A549 (cell line): ENCODE measurements around the gene MRPL19. TPM values are rescaled to one million over a fixed set of nuclear protein-coding genes. Genes with fewer than 3 reads are reported as not detected.

ENCODE experiments used
- ATAC-seq, 2 experiments: fragments of 200-7000 bp in 1 of 2; fragments of >200 bp in 1 of 2; cut with Nextera tagmentation in 1 of 2; cut with Tn5 transposase in 1 of 2; 3 replicates each; pipeline versions ENCODE4 v1.8.0 to v1.9.1; 2018 to 2020; ENCODE audit warnings: mild to moderate bottlenecking in 1 of 2, moderate library complexity in 1 of 2
- CTCF ChIA-PET: fragments of 300-600 bp; sonication (Branson Sonifier 250); formaldehyde crosslinking; extraction: SDS; loops from one replicate; lab custom pipeline; 2021; ENCODE audit warnings: antibody characterized with exemption, inconsistent platforms; lab: Yijun Ruan, JAX
- POLR2A ChIA-PET: fragments of 350-600 bp; formaldehyde crosslinking; extraction: SDS; loops from one replicate; lab custom pipeline; 2021; ENCODE audit warnings: antibody characterized with exemption, inconsistent platforms; lab: Yijun Ruan, JAX
- DNase-seq, 2 experiments: peaks; one replicate each; pipeline versions ENCODE4 v3.0.0 to v3.0.0-alpha.2; 2011 to 2016; ENCODE audit warnings: low read depth in 1 of 2, low spot score in 1 of 2
- FAIRE-seq: peaks from 2 replicates; lab custom pipeline; 2011; peaks lifted over from hg19 to GRCh38; lab: Jason Lieb, UNC
- H3K27ac ChIP-seq, 2 experiments: fragments of >200 bp; sonication (Bioruptor Twin); formaldehyde crosslinking; 3 replicates each; pipeline ENCODE4 v1.5.1; 2016 to 2017
- H3K4me1 ChIP-seq: fragments of >200 bp; sonication (Bioruptor Twin); formaldehyde crosslinking; 3 replicates; pipeline ENCODE4 v1.6.1; 2016
- H3K4me2 ChIP-seq: fragments of >200 bp; sonication (Bioruptor Twin); formaldehyde crosslinking; 3 replicates; pipeline ENCODE4 v1.6.1; 2016
- H3K4me3 ChIP-seq: fragments of >200 bp; sonication (Bioruptor Twin); formaldehyde crosslinking; 3 replicates; pipeline ENCODE4 v1.5.1; 2016
- H3K9me3 ChIP-seq: fragments of >200 bp; sonication (Bioruptor Twin); formaldehyde crosslinking; 3 replicates; pipeline ENCODE4 v1.6.1; 2016
- BHLHE40 ChIP-seq: IDR thresholded peaks from 2 replicates; pipeline ENCODE4 v1.6.1; 2012; ENCODE audit warnings: low read depth, low read length, inconsistent platforms
- CBX8 ChIP-seq: fragments of 200-600 bp; sonication (generic); IDR thresholded peaks from 2 replicates; pipeline ENCODE4 v1.6.1; 2016
- CEBPB ChIP-seq, 2 experiments: fragments of >200 bp in 1 of 2; sonication (Bioruptor Twin) in 1 of 2; formaldehyde crosslinking in 1 of 2; IDR thresholded peaks; 2 replicates each; pipeline ENCODE4 v1.6.1; 2012 to 2016
- CHD2 ChIP-seq: fragments of 150-350 bp; IDR thresholded peaks from 2 replicates; pipeline ENCODE4 v1.6.1; 2014; ENCODE audit warnings: low read length; ENCODE audit not compliant: partially characterized antibody
- CHD4 ChIP-seq: fragments of 200-600 bp; sonication (generic); IDR thresholded peaks from 2 replicates; pipeline ENCODE4 v1.6.1; 2016; ENCODE audit warnings: antibody characterized with exemption, mild to moderate bottlenecking, borderline replicate concordance
- EHF ChIP-seq: fragments of 250-450 bp; sonication (Bioruptor Pico); IDR thresholded peaks from 2 replicates; pipeline ENCODE4 v1.5.0; 2020; ENCODE audit warnings: mild to moderate bottlenecking
- HEYL ChIP-seq: fragments of 250-450 bp; sonication (Bioruptor Pico); IDR thresholded peaks from 2 replicates; pipeline ENCODE4 v1.8.0; 2021; ENCODE audit warnings: mild to moderate bottlenecking, moderate library complexity
- HMGXB4 ChIP-seq: fragments of 250-450 bp; sonication (Bioruptor Pico); IDR thresholded peaks from 2 replicates; pipeline ENCODE4 v1.5.0; 2021; ENCODE audit warnings: mild to moderate bottlenecking, moderate library complexity, borderline replicate concordance
- HOXA7 ChIP-seq: fragments of 250-450 bp; sonication (Bioruptor Pico); IDR thresholded peaks from 2 replicates; pipeline ENCODE4 v1.5.0; 2020; ENCODE audit warnings: mild to moderate bottlenecking, moderate library complexity
- HOXB13 ChIP-seq: fragments of 250-450 bp; sonication (Bioruptor Pico); IDR thresholded peaks from 2 replicates; pipeline ENCODE4 v1.5.0; 2020; ENCODE audit warnings: low read depth, mild to moderate bottlenecking, moderate library complexity
- JUNB ChIP-seq: fragments of >200 bp; sonication (Bioruptor Twin); formaldehyde crosslinking; IDR thresholded peaks from 2 replicates; pipeline ENCODE4 v1.6.1; 2016
- MAZ ChIP-seq: fragments of 150-350 bp; IDR thresholded peaks from 2 replicates; pipeline ENCODE4 v1.6.1; 2014; ENCODE audit warnings: antibody characterized with exemption, low read depth, low read length, borderline replicate concordance
- MYC ChIP-seq: IDR thresholded peaks from 2 replicates; pipeline ENCODE4 v1.6.1; 2012; ENCODE audit warnings: mild to moderate bottlenecking, inconsistent platforms, low read length, improper control_type of control experiment, borderline replicate concordance
- NPAS2 ChIP-seq: fragments of 250-450 bp; sonication (Bioruptor Pico); IDR thresholded peaks from 2 replicates; pipeline ENCODE4 v1.8.0; 2022; ENCODE audit warnings: mild to moderate bottlenecking, moderate library complexity, borderline replicate concordance
- NR3C1 ChIP-seq: fragments of >200 bp; sonication (Bioruptor Twin); formaldehyde crosslinking; IDR thresholded peaks from 3 replicates; pipeline ENCODE4 v1.6.1; 2017
- PBX3 ChIP-seq: IDR thresholded peaks from 2 replicates; pipeline ENCODE4 v1.6.1; 2012
- PHF8 ChIP-seq: fragments of 200-600 bp; sonication (generic); IDR thresholded peaks from 2 replicates; pipeline ENCODE4 v1.6.1; 2016; ENCODE audit warnings: low read depth, mild to moderate bottlenecking, antibody characterized with exemption, moderate library complexity, borderline replicate concordance
- POLR2A ChIP-seq: IDR thresholded peaks from 2 replicates; pipeline ENCODE4 v1.6.1; 2012; ENCODE audit warnings: mild to moderate bottlenecking, low read length
- POLR2AphosphoS2 ChIP-seq: conservative IDR thresholded peaks from 2 replicates; pipeline ENCODE4 v1.6.1; 2012; ENCODE audit warnings: low read length, improper control_type of control experiment, inconsistent platforms
- RAD21 ChIP-seq, 2 experiments: fragments of >200 bp in 1 of 2; sonication (Bioruptor Twin) in 1 of 2; formaldehyde crosslinking in 1 of 2; IDR thresholded peaks in 1 of 2; conservative IDR thresholded peaks in 1 of 2; 2 replicates in 1 of 2; 3 replicates in 1 of 2; pipeline ENCODE4 v1.6.1; 2012 to 2018; ENCODE audit warnings: inconsistent platforms in 1 of 2
- RCOR1 ChIP-seq: fragments of 150-350 bp; IDR thresholded peaks from 2 replicates; pipeline ENCODE4 v1.6.1; 2014; ENCODE audit warnings: antibody characterized with exemption, low read length, low read depth
- REST ChIP-seq: fragments of 200-600 bp; sonication (generic); IDR thresholded peaks from 2 replicates; pipeline ENCODE4 v1.6.1; 2016; ENCODE audit warnings: antibody characterized with exemption, mild to moderate bottlenecking, moderate library complexity
- SMC3 ChIP-seq: fragments of >200 bp; sonication (Bioruptor Twin); formaldehyde crosslinking; IDR thresholded peaks from 3 replicates; pipeline ENCODE4 v1.6.1; 2018; ENCODE audit warnings: inconsistent platforms
- TFCP2L1 ChIP-seq: fragments of 250-450 bp; sonication (Bioruptor Pico); IDR thresholded peaks from 2 replicates; pipeline ENCODE4 v1.5.0; 2021; ENCODE audit warnings: mild to moderate bottlenecking
- ZFP36 ChIP-seq: fragments of 450-650 bp; IDR thresholded peaks from 2 replicates; pipeline ENCODE4 v1.6.1; 2014; ENCODE audit warnings: borderline replicate concordance; ENCODE audit not compliant: partially characterized antibody
- ZSCAN20 ChIP-seq: fragments of 250-450 bp; sonication (Bioruptor Pico); IDR thresholded peaks from 2 replicates; pipeline ENCODE4 v1.8.0; 2022; ENCODE audit warnings: mild to moderate bottlenecking, moderate library complexity
- WGBS: methylation state at CpG from one replicate; pipeline ENCODE4 v1.1.6; 2017; ENCODE audit errors: missing lambda C conversion rate; 5-methylcytosine and 5-hydroxymethylcytosine counted together
- polyA plus RNA-seq, 4 experiments: library from polyadenylated mRNA; depleted of rRNA in 3 of 4; stranded (reverse); fragments of >200 nt; fragmentation: RNase III in 1 of 4; extraction: RNeasy Plus Mini Kit Qiagen cat#74134 plus additional on column Dnase treatment in 1 of 4; gene quantifications; 2 replicates in 3 of 4; 3 replicates in 1 of 4; pipeline ENCODE4 v1.2.3, GENCODE V29; 2011 to 2017
- TF ChIP-seq, protein P1 (sequence below): fragments of 450-650 bp; IDR thresholded peaks from 2 replicates; pipeline ENCODE4 v1.6.1; 2014; ENCODE audit warnings: antibody characterized with exemption
- TF ChIP-seq, protein P2 (sequence below): IDR thresholded peaks from 2 replicates; pipeline ENCODE4 v1.6.1; 2012
- TF ChIP-seq, protein P3 (sequence below): fragments of 150-350 bp; IDR thresholded peaks from 2 replicates; pipeline ENCODE4 v1.6.1; 2014; ENCODE audit warnings: low read depth, mild to moderate bottlenecking, low read length
- TF ChIP-seq, protein P4 (sequence below): fragments of >200 bp; sonication (Bioruptor Twin); formaldehyde crosslinking; IDR thresholded peaks from 2 replicates; pipeline ENCODE4 v1.6.1; 2016

Gene MRPL19
- polyA plus RNA-seq, 2 of the 4 experiments (the other 2 are of a cell fraction), result 70.5 to 147 TPM

- DNase-seq (no peak), ATAC-seq (peak in 1 of 2 experiments; percentile 48; a peak in 2 of 6 replicates), FAIRE-seq (no peak)
- Histone ChIP-seq H3K4me2 (no peak overlapping the region), H3K4me3 (no peak overlapping the region), H3K27ac (no peak overlapping the region), H3K4me1 (no peaks in the 10 kb centered on the region), H3K9me3 (no peaks in the 10 kb centered on the region)
- ChIA-PET POLR2A (interaction anchor here (1.5 kb wide), 1 partner anchor 10 kb away, joined by 3 read pairs; no protein-coding TSS in a partner anchor), CTCF (interaction anchor here (4.3 kb wide), 1 partner anchor 13 kb away, joined by 23 read pairs; no protein-coding TSS in a partner anchor)
- TF ChIP-seq CHD2 (no peak), RAD21 (conservative IDR thresholded peaks at IDR 0.05 in 1 of 2, IDR thresholded peaks at IDR 0.05 in 1 of 2) (no peak), EHF (no peak), SMC3 (no peak), MAZ (no peak), RCOR1 (no peak), ZFP36 (no peak), CEBPB (IDR thresholded peaks at IDR 0.05) (no peak), ZSCAN20 (no peak), TFCP2L1 (CRISPR knock-in tag) (no peak), HOXA7 (no peak), NPAS2 (no peak), JUNB (no peak), HMGXB4 (CRISPR knock-in tag) (no peak), HEYL (CRISPR knock-in tag) (no peak), BHLHE40 (no peak), PBX3 (no peak)
- TF ChIP-seq, protein P1, sequence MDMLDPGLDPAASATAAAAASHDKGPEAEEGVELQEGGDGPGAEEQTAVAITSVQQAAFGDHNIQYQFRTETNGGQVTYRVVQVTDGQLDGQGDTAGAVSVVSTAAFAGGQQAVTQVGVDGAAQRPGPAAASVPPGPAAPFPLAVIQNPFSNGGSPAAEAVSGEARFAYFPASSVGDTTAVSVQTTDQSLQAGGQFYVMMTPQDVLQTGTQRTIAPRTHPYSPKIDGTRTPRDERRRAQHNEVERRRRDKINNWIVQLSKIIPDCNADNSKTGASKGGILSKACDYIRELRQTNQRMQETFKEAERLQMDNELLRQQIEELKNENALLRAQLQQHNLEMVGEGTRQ, result no peak
- TF ChIP-seq, protein P2, sequence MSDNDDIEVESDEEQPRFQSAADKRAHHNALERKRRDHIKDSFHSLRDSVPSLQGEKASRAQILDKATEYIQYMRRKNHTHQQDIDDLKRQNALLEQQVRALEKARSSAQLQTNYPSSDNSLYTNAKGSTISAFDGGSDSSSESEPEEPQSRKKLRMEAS, result no peak
- 96% methylated on average over 2 of the region's 2 CpGs for WGBS
These were observed 7.4 kb downstream of the MRPL19 start for GRCh38 chr2:75654012-75654411.

GRCh38 chr2:75655861-75656260 is 9.3 kb downstream of the MRPL19 start:
- ATAC-seq, result no peak
- POLR2A ChIA-PET, result no interaction called here
- H3K4me2 ChIP-seq, result no peak overlapping the region
- CTCF ChIA-PET, result interaction anchor here (0.7 to 4.3 kb wide), 2 partner anchors 15 to 21 kb away, joined by 3 to 23 read pairs; no protein-coding TSS in a partner anchor
- WGBS, result 91% methylated on average over 1 of the region's 1 CpG
- H3K4me3 ChIP-seq, result no peak overlapping the region
- no peak for FAIRE-seq
- H3K27ac ChIP-seq, result no peak overlapping the region
- no peak for DNase-seq
- H3K9me3 ChIP-seq, result no peaks in the 10 kb centered on the region
- no peaks in the 10 kb centered on the region for H3K4me1 ChIP-seq
- TF ChIP-seq REST (no peak), CHD4 (no peak), HOXB13 (CRISPR knock-in tag) (no peak), SMC3 (no peak), NR3C1 (no peak), CBX8 (no peak), POLR2A (no peak), POLR2AphosphoS2 (no peak), MYC (no peak), RCOR1 (no peak), HEYL (CRISPR knock-in tag) (no peak), HOXA7 (no peak), PHF8 (no peak)
- TF ChIP-seq, protein P3, sequence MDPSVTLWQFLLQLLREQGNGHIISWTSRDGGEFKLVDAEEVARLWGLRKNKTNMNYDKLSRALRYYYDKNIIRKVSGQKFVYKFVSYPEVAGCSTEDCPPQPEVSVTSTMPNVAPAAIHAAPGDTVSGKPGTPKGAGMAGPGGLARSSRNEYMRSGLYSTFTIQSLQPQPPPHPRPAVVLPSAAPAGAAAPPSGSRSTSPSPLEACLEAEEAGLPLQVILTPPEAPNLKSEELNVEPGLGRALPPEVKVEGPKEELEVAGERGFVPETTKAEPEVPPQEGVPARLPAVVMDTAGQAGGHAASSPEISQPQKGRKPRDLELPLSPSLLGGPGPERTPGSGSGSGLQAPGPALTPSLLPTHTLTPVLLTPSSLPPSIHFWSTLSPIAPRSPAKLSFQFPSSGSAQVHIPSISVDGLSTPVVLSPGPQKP, result no peak
- TF ChIP-seq, protein P4, sequence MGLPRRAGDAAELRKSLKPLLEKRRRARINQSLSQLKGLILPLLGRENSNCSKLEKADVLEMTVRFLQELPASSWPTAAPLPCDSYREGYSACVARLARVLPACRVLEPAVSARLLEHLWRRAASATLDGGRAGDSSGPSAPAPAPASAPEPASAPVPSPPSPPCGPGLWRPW, result no peak
